Measurements from ENCODE around the gene SDR39U1.

SDR39U1 gene

GRCh38 chr14:24409192-24409591 lies 33.4 kb downstream of the SDR39U1 start:
- TF ChIP-seq POLR2AphosphoS5 (IDR thresholded peaks at IDR 0.05; ENCODE audit: low read depth, low read length) (no peak), TAF1 (IDR thresholded peaks at IDR 0.05; ENCODE audit: borderline replicate concordance, insufficient read depth, low read length) (no peak), FOXP2 (optimal IDR thresholded peaks at IDR 0.05; ENCODE audit: borderline replicate concordance, extremely low read depth, extremely low read length, insufficient read depth) (no peak), SIN3A (IDR thresholded peaks at IDR 0.05; ENCODE audit: borderline replicate concordance, insufficient read depth, low read length) (no peak), REST (IDR thresholded peaks at IDR 0.05; ENCODE audit: insufficient read depth in 1 of 2, low read depth in 2 of 2, low read length in 2 of 2) (no peak)

GRCh38 chr14:24408764-24409163 lies 33.8 kb downstream of the SDR39U1 start:
- TF ChIP-seq REST (IDR thresholded peaks at IDR 0.05; ENCODE audit: insufficient read depth in 1 of 2, low read depth in 2 of 2, low read length in 2 of 2), result no peak
- TF ChIP-seq FOXP2 (optimal IDR thresholded peaks at IDR 0.05; ENCODE audit: borderline replicate concordance, extremely low read depth, extremely low read length, insufficient read depth), result no peak
- TF ChIP-seq TAF1 (IDR thresholded peaks at IDR 0.05; ENCODE audit: borderline replicate concordance, insufficient read depth, low read length), result no peak
- no peak for TF ChIP-seq SIN3A (IDR thresholded peaks at IDR 0.05; ENCODE audit: borderline replicate concordance, insufficient read depth, low read length)
- no peak for TF ChIP-seq POLR2AphosphoS5 (IDR thresholded peaks at IDR 0.05; ENCODE audit: low read depth, low read length)

- TF ChIP-seq SIN3A (IDR thresholded peaks at IDR 0.05; ENCODE audit: borderline replicate concordance, insufficient read depth, low read length) (no peak), POLR2AphosphoS5 (IDR thresholded peaks at IDR 0.05; ENCODE audit: low read depth, low read length) (no peak), FOXP2 (optimal IDR thresholded peaks at IDR 0.05; ENCODE audit: borderline replicate concordance, extremely low read depth, extremely low read length, insufficient read depth) (no peak), REST (IDR thresholded peaks at IDR 0.05; ENCODE audit: insufficient read depth in 1 of 2, low read depth in 2 of 2, low read length in 2 of 2) (no peak), TAF1 (IDR thresholded peaks at IDR 0.05; ENCODE audit: borderline replicate concordance, insufficient read depth, low read length) (no peak)
These were observed 34.8 kb downstream of the SDR39U1 start for GRCh38 chr14:24407608-24408325.

GRCh38 chr14:24406416-24406815 lies 36.2 kb downstream of the SDR39U1 start:
- TF ChIP-seq TAF1 (IDR thresholded peaks at IDR 0.05; ENCODE audit: borderline replicate concordance, insufficient read depth, low read length), result no peak
- no peak for TF ChIP-seq SIN3A (IDR thresholded peaks at IDR 0.05; ENCODE audit: borderline replicate concordance, insufficient read depth, low read length)
- no peak for TF ChIP-seq REST (IDR thresholded peaks at IDR 0.05; ENCODE audit: insufficient read depth in 1 of 2, low read depth in 2 of 2, low read length in 2 of 2)
- TF ChIP-seq FOXP2 (optimal IDR thresholded peaks at IDR 0.05; ENCODE audit: borderline replicate concordance, extremely low read depth, extremely low read length, insufficient read depth), result no peak
- no peak for TF ChIP-seq POLR2AphosphoS5 (IDR thresholded peaks at IDR 0.05; ENCODE audit: low read depth, low read length)

Data from PFSK-1 (cell line).